IMR-90 (cell line): ENCODE measurements around the gene LTO1. TPM values are rescaled to one million over a fixed set of nuclear protein-coding genes. Genes with fewer than 3 reads are reported as not detected.

Source experiments
- ATAC-seq: fragments of 200-7000 bp; cut with Tn5 transposase; 2 replicates; pipeline ENCODE4 v1.9.1; 2020; ENCODE audit warnings: low read depth, mild to moderate bottlenecking, moderate library complexity
- BruUV-seq: library from RNA; stranded (reverse); fragments of 400-500 nt; replicated peaks from 2 replicates; lab custom pipeline; 2021; lab: Mats Ljungman, UMichigan
- CTCF ChIA-PET: fragments of 300-600 bp; formaldehyde crosslinking; extraction: SDS; loops from one replicate; lab custom pipeline; 2021; ENCODE audit warnings: antibody characterized with exemption; lab: Yijun Ruan, JAX
- POLR2A ChIA-PET: fragments of 300-600 bp; sonication (Branson Sonifier 250); formaldehyde crosslinking; loops from one replicate; lab custom pipeline; 2022; ENCODE audit warnings: antibody characterized with exemption; ENCODE audit not compliant: unreplicated experiment; lab: Charles Lee
- DNase-seq: peaks from one replicate; pipeline ENCODE4 v3.0.0; 2013
- H2AFZ ChIP-seq: replicated peaks from 2 replicates; pipeline ENCODE3; 2013; ENCODE audit warnings: low read length, mild to moderate bottlenecking; ENCODE audit not compliant: poor library complexity
- H2AK5ac ChIP-seq: 2 replicates; pipeline ENCODE4 v1.6.1; 2013; ENCODE audit warnings: low read depth, low read length, inconsistent platforms
- H2AK9ac ChIP-seq: replicated peaks from 2 replicates; pipeline ENCODE3; 2013; ENCODE audit warnings: mild to moderate bottlenecking, low read depth, low read length, moderate library complexity; ENCODE audit not compliant: poor library complexity
- H2BK120ac ChIP-seq: 2 replicates; pipeline ENCODE4 v1.6.1; 2013; ENCODE audit warnings: low read depth, low read length, inconsistent platforms
- H2BK15ac ChIP-seq: 3 replicates; pipeline ENCODE4 v1.6.1; 2013; ENCODE audit warnings: low read depth, low read length, inconsistent platforms
- H2BK20ac ChIP-seq: 2 replicates; pipeline ENCODE4 v1.6.1; 2013; ENCODE audit warnings: low read depth, mild to moderate bottlenecking, inconsistent platforms, low read length, moderate library complexity
- H2BK5ac ChIP-seq: 2 replicates; pipeline ENCODE4 v1.6.1; 2013; ENCODE audit warnings: mild to moderate bottlenecking, low read depth, low read length, inconsistent platforms; ENCODE audit not compliant: poor library complexity, severe bottlenecking
- H3K14ac ChIP-seq: replicated peaks from 2 replicates; pipeline ENCODE4 v1.6.1; 2013; ENCODE audit warnings: low read depth, low read length, inconsistent platforms
- H3K18ac ChIP-seq: 2 replicates; pipeline ENCODE4 v1.6.1; 2013; ENCODE audit warnings: low read depth, low read length, control low read depth
- H3K23ac ChIP-seq: 2 replicates; pipeline ENCODE4 v1.6.1; 2013; ENCODE audit warnings: low read depth, low read length, inconsistent platforms
- H3K27ac ChIP-seq: 2 replicates; pipeline ENCODE4 v1.5.1; 2013; ENCODE audit warnings: mild to moderate bottlenecking, control low read depth, low read length; ENCODE audit not compliant: insufficient read depth
- H3K27me3 ChIP-seq: 2 replicates; pipeline ENCODE4 v1.6.1; 2013; ENCODE audit warnings: low read length; ENCODE audit not compliant: control insufficient read depth, insufficient read depth
- H3K36me3 ChIP-seq: 2 replicates; pipeline ENCODE4 v1.6.1; 2013; ENCODE audit warnings: low read length, mixed read lengths; ENCODE audit not compliant: control insufficient read depth, insufficient read depth
- H3K4ac ChIP-seq: 2 replicates; pipeline ENCODE4 v1.6.1; 2013; ENCODE audit warnings: low read depth, low read length, inconsistent platforms
- H3K4me1 ChIP-seq: 2 replicates; pipeline ENCODE4 v1.6.1; 2013; ENCODE audit warnings: low read length, mixed read lengths; ENCODE audit not compliant: control insufficient read depth, insufficient read depth
- H3K4me2 ChIP-seq: 2 replicates; pipeline ENCODE4 v1.6.1; 2013; ENCODE audit warnings: low read depth, mild to moderate bottlenecking, control low read depth, low read length, moderate library complexity
- H3K4me3 ChIP-seq: 2 replicates; pipeline ENCODE4 v1.5.1; 2013; ENCODE audit warnings: low read depth, mild to moderate bottlenecking, control low read depth, low read length, moderate library complexity; ENCODE audit not compliant: insufficient read depth
- H3K56ac ChIP-seq: 2 replicates; pipeline ENCODE4 v1.6.1; 2013; ENCODE audit warnings: low read length, inconsistent platforms; ENCODE audit not compliant: insufficient read depth; ENCODE audit errors: extremely low read depth
- H3K79me1 ChIP-seq, 2 experiments: 2 replicates each; pipeline ENCODE4 v1.6.1; 2013; ENCODE audit warnings: low read length in 2 of 2, inconsistent platforms in 1 of 2, low read depth in 1 of 2
- H3K9ac ChIP-seq: 2 replicates; pipeline ENCODE4 v1.6.1; 2013; ENCODE audit warnings: low read depth, low read length, control low read depth
- H3K9me1 ChIP-seq: 2 replicates; pipeline ENCODE4 v1.6.1; 2013; ENCODE audit warnings: low read length, inconsistent platforms; ENCODE audit not compliant: insufficient read depth
- H3K9me3 ChIP-seq: 2 replicates; pipeline ENCODE4 v1.6.1; 2013; ENCODE audit warnings: low read length; ENCODE audit not compliant: control insufficient read depth, insufficient read depth
- H4K20me1 ChIP-seq: 2 replicates; pipeline ENCODE4 v1.6.1; 2013; ENCODE audit warnings: low read length, inconsistent platforms; ENCODE audit not compliant: insufficient read depth
- H4K5ac ChIP-seq: 2 replicates; pipeline ENCODE4 v1.6.1; 2013; ENCODE audit warnings: mild to moderate bottlenecking, low read depth, low read length, control low read depth
- H4K8ac ChIP-seq, 2 experiments: 2 replicates each; pipeline ENCODE4 v1.6.1; 2013; ENCODE audit warnings: low read depth in 2 of 2, low read length in 2 of 2, control low read depth in 1 of 2, inconsistent platforms in 1 of 2
- H4K91ac ChIP-seq: 2 replicates; pipeline ENCODE4 v1.6.1; 2013; ENCODE audit warnings: low read depth, low read length, inconsistent platforms; ENCODE audit not compliant: insufficient read depth
- CHD1 ChIP-seq: IDR thresholded peaks from 2 replicates; pipeline ENCODE4 v1.6.1; 2012; ENCODE audit warnings: low read depth, low read length, improper control_type of control experiment
- MAFK ChIP-seq: IDR thresholded peaks from 2 replicates; pipeline ENCODE4 v1.6.1; 2012; ENCODE audit warnings: low read depth, low read length, improper control_type of control experiment
- NFE2L2 ChIP-seq: fragments of 150-350 bp; IDR thresholded peaks from 2 replicates; pipeline ENCODE4 v1.6.1; 2016; ENCODE audit warnings: low read depth, mild to moderate bottlenecking, low read length
- POLR2A ChIP-seq: IDR thresholded peaks from 2 replicates; pipeline ENCODE4 v1.6.1; 2012; ENCODE audit warnings: mild to moderate bottlenecking, low read depth, low read length
- RCOR1 ChIP-seq: IDR thresholded peaks from 2 replicates; pipeline ENCODE4 v1.6.1; 2012; ENCODE audit warnings: mild to moderate bottlenecking, low read length, improper control_type of control experiment; ENCODE audit not compliant: insufficient replicate concordance
- RFX5 ChIP-seq: IDR thresholded peaks from 2 replicates; pipeline ENCODE4 v1.8.0; 2012; ENCODE audit warnings: low read depth, mild to moderate bottlenecking, low read length, moderate library complexity
- WGBS, 2 experiments: methylation state at CpG; one replicate each; pipeline versions ENCODE4 v1.1.5 to v1.1.7; 2013; ENCODE audit warnings: missing lambda C conversion rate in 2 of 2; ENCODE audit not compliant: insufficient read length in 1 of 2; ENCODE audit errors: extremely low coverage in 2 of 2; 5-methylcytosine and 5-hydroxymethylcytosine counted together
- dilution Hi-C: fragments of 300-500 bp; cut with HindIII; formaldehyde crosslinking; loops from one replicate; pipeline ENCODE4 v1.14.3; 2018; ENCODE audit warnings: low sequenced_read_pairs; ENCODE audit not compliant: unreplicated experiment
- in situ Hi-C: fragments of 300-500 bp; cut with MboI; formaldehyde crosslinking; loops from 3 replicates; pipeline ENCODE4 v1.14.3; 2019; ENCODE audit warnings: low sequenced_read_pairs, inconsistent platforms, mixed read lengths
- intact Hi-C: fragments of 100-400 bp; cut with micrococcal nuclease; formaldehyde crosslinking; loops from 2 replicates; pipeline ENCODE4 v1.10.0; 2022
- polyA plus RNA-seq, 3 experiments: library from polyadenylated mRNA; depleted of rRNA; stranded (reverse); fragments of >200 nt; gene quantifications; 2 replicates each; pipeline ENCODE4 v1.2.3, GENCODE V29; 2012; ENCODE audit warnings: low replicate concordance in 1 of 3
- total RNA-seq: library from RNA; depleted of rRNA; stranded (reverse); fragments of >200 nt; gene quantifications from 2 replicates; pipeline ENCODE4 v1.2.3, GENCODE V29; 2012
- TF ChIP-seq, protein P1 (sequence below): fragments of 150-350 bp; IDR thresholded peaks from 2 replicates; pipeline ENCODE4 v1.6.1; 2017; ENCODE audit warnings: mild to moderate bottlenecking, antibody characterized with exemption, low read length, low read depth

The LTO1 gene
- total and polyA plus RNA-seq, 2 of the 4 experiments (the other 2 are of a cell fraction), result 8.2 to 23.5 TPM

DNA sequence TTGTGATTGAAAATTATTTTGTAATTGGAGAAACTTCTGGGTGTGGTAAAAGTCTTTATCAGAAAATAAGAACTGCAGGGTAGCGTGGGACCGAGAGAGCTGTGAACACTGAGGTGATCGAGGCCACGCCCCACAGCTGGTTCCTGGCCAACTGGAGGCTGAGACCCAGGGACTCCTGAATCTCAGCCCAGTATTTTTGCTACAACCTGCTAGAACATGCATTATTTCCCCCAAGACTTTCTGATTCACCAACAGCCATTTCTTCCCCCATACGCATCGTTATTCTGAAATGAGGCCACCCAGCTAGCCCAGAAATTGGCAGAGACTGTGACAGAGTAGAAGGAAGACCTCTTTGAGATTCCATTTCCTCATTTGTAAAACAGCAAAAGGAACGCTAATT lies 32.0 kb upstream of the LTO1 start:
- H3K4me3 ChIP-seq, result no peak overlapping the region
- intact Hi-C loops (loop anchor here (5.0 kb wide), 1 partner anchor 85 kb away; no protein-coding TSS in a partner anchor), dilution Hi-C loops (no loop called here), in situ Hi-C loops (loop anchor here (10.0 kb wide), 1 partner anchor 98 kb away; no protein-coding TSS in a partner anchor)
- H3K9me3 ChIP-seq, result no peaks in the 10 kb centered on the region
- H3K14ac ChIP-seq, result no peak overlapping the region
- H3K4ac ChIP-seq, result no peak overlapping the region
- BruUV-seq, result no TSS peak
- DNase-seq, result no peak
- H3K27ac ChIP-seq, result no peak overlapping the region
- ATAC-seq, result no peak
- H3K23ac ChIP-seq, result no peak overlapping the region
- no peak overlapping the region for H4K8ac ChIP-seq
- POLR2A ChIA-PET, result no interaction called here
- no peak overlapping the region for H4K5ac ChIP-seq
- H2AK9ac ChIP-seq, result no peak overlapping the region
- H3K18ac ChIP-seq, result no peak overlapping the region
- H3K9ac ChIP-seq, result no peak overlapping the region
- H3K4me2 ChIP-seq, result no peak overlapping the region
- no peaks in the 10 kb centered on the region for H4K20me1 ChIP-seq
- TF ChIP-seq POLR2A (no peak), MAFK (no peak), RFX5 (no peak), NFE2L2 (no peak), CHD1 (no peak), RCOR1 (no peak)
- TF ChIP-seq, protein P1, sequence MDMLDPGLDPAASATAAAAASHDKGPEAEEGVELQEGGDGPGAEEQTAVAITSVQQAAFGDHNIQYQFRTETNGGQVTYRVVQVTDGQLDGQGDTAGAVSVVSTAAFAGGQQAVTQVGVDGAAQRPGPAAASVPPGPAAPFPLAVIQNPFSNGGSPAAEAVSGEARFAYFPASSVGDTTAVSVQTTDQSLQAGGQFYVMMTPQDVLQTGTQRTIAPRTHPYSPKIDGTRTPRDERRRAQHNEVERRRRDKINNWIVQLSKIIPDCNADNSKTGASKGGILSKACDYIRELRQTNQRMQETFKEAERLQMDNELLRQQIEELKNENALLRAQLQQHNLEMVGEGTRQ, result no peak
- peaks cover 71% of the 10 kb centered on the region for H3K27me3 ChIP-seq
- no peak overlapping the region for H2AFZ ChIP-seq
- H3K4me1 ChIP-seq, result no peaks in the 10 kb centered on the region; the same call in 1 of the 2 replicates
- H3K9me1 ChIP-seq, result no peaks in the 10 kb centered on the region; the same call in 1 of the 2 replicates
- H2BK5ac ChIP-seq, result no peak overlapping the region
- CTCF ChIA-PET, result no interaction called here
- H2AK5ac ChIP-seq, result no peak overlapping the region
- no peak overlapping the region for H2BK120ac ChIP-seq
- no peak overlapping the region for H2BK20ac ChIP-seq
- no peak overlapping the region for H3K56ac ChIP-seq
- H3K36me3 ChIP-seq, result no peaks in the 10 kb centered on the region
- H4K91ac ChIP-seq, result no peak overlapping the region
- H2BK15ac ChIP-seq, result no peak overlapping the region
- H3K79me1 ChIP-seq, result no peaks in the 10 kb centered on the region
- WGBS, 2 experiments, result no CpG with 5 or more reads among the region's 7 CpGs
